HFFc6 (cell line): ENCODE measurements around the gene ZNF415. TPM values are rescaled to one million over a fixed set of nuclear protein-coding genes. Genes with fewer than 3 reads are reported as not detected.

Experiments used
- DNase-seq: peaks from one replicate; pipeline ENCODE4 v3.0.0-alpha.2; 2018
- H3K27ac Mint-ChIP-seq: 2 replicates; pipeline ENCODE4 v1.8.0; 2020; ENCODE audit warnings: mild to moderate bottlenecking, mixed read lengths
- H3K27me3 Mint-ChIP-seq: 2 replicates; pipeline ENCODE4 v1.8.0; 2021; ENCODE audit warnings: mild to moderate bottlenecking, moderate library complexity, mixed read lengths; ENCODE audit not compliant: insufficient read depth
- H3K36me3 Mint-ChIP-seq: 2 replicates; pipeline ENCODE4 v1.8.0; 2021; ENCODE audit warnings: low read depth, mixed read lengths
- H3K4me1 Mint-ChIP-seq: 2 replicates; pipeline ENCODE4 v1.8.0; 2020; ENCODE audit warnings: low read depth, mixed read lengths
- H3K4me3 Mint-ChIP-seq: 2 replicates; pipeline ENCODE4 v1.8.0; 2020; ENCODE audit warnings: mild to moderate bottlenecking, moderate library complexity, mixed read lengths
- H3K9me3 Mint-ChIP-seq: 2 replicates; pipeline ENCODE4 v1.8.0; 2020; ENCODE audit warnings: mild to moderate bottlenecking, mixed read lengths
- CTCF ChIP-seq: fragments of 200-600 bp; sonication (generic); IDR thresholded peaks from 2 replicates; pipeline ENCODE4 v1.5.0; 2021; ENCODE audit warnings: antibody characterized with exemption, mild to moderate bottlenecking
- total RNA-seq, 6 experiments: library from RNA; stranded (reverse); fragmentation: NEBNext Ultra II Directional; extraction: Animal tissue kit (Norgen Biotek cat#: 25700); gene quantifications; 2 replicates in 1 of 6; 3 replicates in 5 of 6; pipeline ENCODE4 v1.2.3, GENCODE V29; 2021

Gene ZNF415
- total RNA-seq, 6 experiments from 2014 or later = 3.2 to 4.6 (median 4.0) TPM

GRCh38 chr19:53085496-53085895 lies 47.2 kb downstream of the ZNF415 start:
- peaks cover 90% of the 10 kb centered on the region for H3K36me3 Mint-ChIP-seq
- H3K27ac Mint-ChIP-seq = no peak overlapping the region
- TF ChIP-seq CTCF = no peak
- no peak overlapping the region for H3K4me3 Mint-ChIP-seq
- DNase-seq = no peak
- peaks cover 2% of the 10 kb centered on the region; the same call in 1 of the 2 replicates for H3K27me3 Mint-ChIP-seq
- H3K4me1 Mint-ChIP-seq = peaks cover 14% of the 10 kb centered on the region
- H3K9me3 Mint-ChIP-seq = peaks cover 10% of the 10 kb centered on the region

GRCh38 chr19:53082929-53083328 lies 49.8 kb downstream of the ZNF415 start:
- peaks cover 2% of the 10 kb centered on the region; the same call in 1 of the 2 replicates for H3K27me3 Mint-ChIP-seq
- TF ChIP-seq CTCF = no peak
- peaks cover 18% of the 10 kb centered on the region for H3K9me3 Mint-ChIP-seq
- H3K4me1 Mint-ChIP-seq = peaks cover 11% of the 10 kb centered on the region
- H3K36me3 Mint-ChIP-seq = peaks cover 93% of the 10 kb centered on the region
- H3K4me3 Mint-ChIP-seq = no peak overlapping the region
- no peak overlapping the region for H3K27ac Mint-ChIP-seq
- DNase-seq = no peak

GRCh38 chr19:53079313-53079924 lies 53.3 kb downstream of the ZNF415 start:
- TF ChIP-seq CTCF = no peak
- Mint-ChIP-seq H3K36me3 (peaks cover 90% of the 10 kb centered on the region), H3K27ac (no peak overlapping the region), H3K4me1 (no peaks in the 10 kb centered on the region), H3K9me3 (peaks cover 32% of the 10 kb centered on the region), H3K4me3 (no peak overlapping the region), H3K27me3 (peaks cover 2% of the 10 kb centered on the region; the same call in 1 of the 2 replicates)
- no peak for DNase-seq

GRCh38 chr19:53078668-53079067 lies 54.0 kb downstream of the ZNF415 start:
- no peaks in the 10 kb centered on the region for H3K4me1 Mint-ChIP-seq
- no peaks in the 10 kb centered on the region; the same call in 1 of the 2 replicates for H3K27me3 Mint-ChIP-seq
- H3K36me3 Mint-ChIP-seq = peaks cover 90% of the 10 kb centered on the region
- no peak for DNase-seq
- no peak for TF ChIP-seq CTCF
- H3K27ac Mint-ChIP-seq = no peak overlapping the region
- H3K4me3 Mint-ChIP-seq = no peak overlapping the region
- peaks cover 36% of the 10 kb centered on the region for H3K9me3 Mint-ChIP-seq

- no peak overlapping the region for H3K27ac Mint-ChIP-seq
Observed at GRCh38 chr19:53076984-53077383, 55.7 kb downstream of the ZNF415 start.

More at GRCh38 chr19:53076984-53077383, 55.7 kb downstream of the ZNF415 start:
- peaks cover 47% of the 10 kb centered on the region for H3K9me3 Mint-ChIP-seq
- no peaks in the 10 kb centered on the region for H3K4me1 Mint-ChIP-seq
- H3K27me3 Mint-ChIP-seq = no peaks in the 10 kb centered on the region; the same call in 1 of the 2 replicates
- no peak overlapping the region for H3K4me3 Mint-ChIP-seq
- H3K36me3 Mint-ChIP-seq = peaks cover 89% of the 10 kb centered on the region
- peak; percentile 50; the same call in 1 of the 2 replicates for TF ChIP-seq CTCF
- no peak for DNase-seq
